Raji (cell line): ENCODE data around the gene STAT3.

Experiments
- POLR2A ChIP-seq: IDR thresholded peaks from 2 replicates; pipeline ENCODE4 v1.6.1; 2011; ENCODE audit warnings: low read depth, low read length, control low read depth; ENCODE audit not compliant: insufficient read depth

Gene STAT3

GRCh38 chr17:42362245-42362961 is 25.8 kb downstream of the STAT3 start:
- no peak for TF ChIP-seq POLR2A

GRCh38 chr17:42361781-42362186 is 26.5 kb downstream of the STAT3 start:
- no peak for TF ChIP-seq POLR2A

GRCh38 chr17:42359133-42359532 is 29.1 kb downstream of the STAT3 start:
- no peak for TF ChIP-seq POLR2A

GRCh38 chr17:42358434-42358833 is 29.8 kb downstream of the STAT3 start:
- TF ChIP-seq POLR2A = no peak

- TF ChIP-seq POLR2A = no peak
Measured at GRCh38 chr17:42354956-42355843, 33.0 kb downstream of the STAT3 start.

GRCh38 chr17:42348104-42348503 is 40.1 kb downstream of the STAT3 start:
- TF ChIP-seq POLR2A = no peak

GRCh38 chr17:42347606-42348005 is 40.6 kb downstream of the STAT3 start:
- no peak for TF ChIP-seq POLR2A

GRCh38 chr17:42347198-42347597 is 41.0 kb downstream of the STAT3 start:
- no peak for TF ChIP-seq POLR2A

GRCh38 chr17:42346481-42346880 is 41.8 kb downstream of the STAT3 start:
- no peak for TF ChIP-seq POLR2A

GRCh38 chr17:42345396-42346073 is 42.7 kb downstream of the STAT3 start:
- no peak for TF ChIP-seq POLR2A

- TF ChIP-seq POLR2A = no peak
Measured at GRCh38 chr17:42342242-42343008, 45.8 kb downstream of the STAT3 start.

- no peak for TF ChIP-seq POLR2A
Measured at GRCh38 chr17:42341568-42341967, 46.7 kb downstream of the STAT3 start.

GRCh38 chr17:42340691-42341127 is 47.5 kb downstream of the STAT3 start:
- TF ChIP-seq POLR2A = no peak

GRCh38 chr17:42339221-42339620 is 49.0 kb downstream of the STAT3 start:
- TF ChIP-seq POLR2A = no peak
